SK-N-SH (cell line): ENCODE results near the gene NECAB2. TPM values are rescaled to one million over a fixed set of nuclear protein-coding genes. Genes with fewer than 3 reads are reported as not detected.

Experiments
- CTCF ChIA-PET: fragments of 300-600, 350-600 bp; formaldehyde crosslinking; extraction: SDS; loops from one replicate; lab custom pipeline; 2021; lab: Yijun Ruan, JAX
- POLR2A ChIA-PET: fragments of 350-600 bp; sonication (Branson Sonifier 250); formaldehyde crosslinking; extraction: SDS; loops from one replicate; lab custom pipeline; 2020; ENCODE audit warnings: antibody characterized with exemption, inconsistent platforms; lab: Yijun Ruan, JAX
- DNase-seq: peaks from one replicate; pipeline ENCODE4 v3.0.0; 2012
- H2AFZ ChIP-seq: fragments of 200-600 bp; sonication (generic); 2 replicates; pipeline ENCODE4 v1.8.1; 2016; ENCODE audit warnings: antibody characterized with exemption, mild to moderate bottlenecking, low read depth
- H3F3A ChIP-seq: fragments of 200-600 bp; sonication (generic); replicated peaks from 2 replicates; pipeline ENCODE3; 2016; ENCODE audit warnings: antibody characterized with exemption, mild to moderate bottlenecking; ENCODE audit not compliant: insufficient read depth
- H3K27ac ChIP-seq, 2 experiments: fragments of 200-500 bp in 1 of 2; fragments of 200-600 bp in 1 of 2; sonication (Bioruptor generic) in 1 of 2; sonication (generic), shearing (Covaris generic) in 1 of 2; 2 replicates each; pipeline versions ENCODE4 v1.5.1 to v1.6.1; 2014 to 2016; ENCODE audit warnings: low read depth in 2 of 2, inconsistent platforms in 1 of 2, low read length in 1 of 2, mild to moderate bottlenecking in 1 of 2, mixed read lengths in 1 of 2
- H3K27me3 ChIP-seq: fragments of 200-600 bp; sonication (generic), shearing (Covaris generic); 2 replicates; pipeline ENCODE4 v1.6.1; 2016; ENCODE audit warnings: mixed run types; ENCODE audit not compliant: insufficient read depth
- H3K36me3 ChIP-seq, 2 experiments: fragments of 200-500 bp in 1 of 2; fragments of 200-600 bp in 1 of 2; sonication (Bioruptor generic) in 1 of 2; sonication (generic) in 1 of 2; replicated peaks in 1 of 2; 2 replicates each; pipeline versions ENCODE3 to v1.5.1; 2014 to 2016; ENCODE audit warnings: low read length in 1 of 2, mild to moderate bottlenecking in 1 of 2; ENCODE audit not compliant: insufficient read depth in 2 of 2, control insufficient read depth in 1 of 2
- H3K4me1 ChIP-seq, 2 experiments: fragments of 200-500 bp in 1 of 2; fragments of 200-600 bp in 1 of 2; sonication (Bioruptor generic) in 1 of 2; sonication (generic), shearing (Covaris generic) in 1 of 2; 2 replicates each; pipeline versions ENCODE4 v1.5.1 to v1.6.1; 2014 to 2016; ENCODE audit warnings: low read depth in 1 of 2, low read length in 1 of 2, mixed run types in 1 of 2; ENCODE audit not compliant: insufficient read depth in 2 of 2, control insufficient read depth in 1 of 2
- H3K4me2 ChIP-seq: fragments of 200-600 bp; sonication (generic), shearing (Covaris generic); 2 replicates; pipeline ENCODE4 v1.6.1; 2017; ENCODE audit warnings: mixed run types
- H3K4me3 ChIP-seq, 2 experiments: fragments of 200-500 bp in 1 of 2; fragments of 200-600 bp in 1 of 2; sonication (Bioruptor generic) in 1 of 2; sonication (generic), shearing (Covaris generic) in 1 of 2; 2 replicates each; pipeline versions ENCODE4 v1.5.1 to v1.8.1; 2014 to 2016; ENCODE audit warnings: low read depth in 2 of 2, inconsistent platforms in 1 of 2, low read length in 1 of 2, mild to moderate bottlenecking in 1 of 2, mixed read lengths in 1 of 2, moderate library complexity in 1 of 2
- H3K79me2 ChIP-seq: fragments of 200-600 bp; sonication (generic); 2 replicates; pipeline ENCODE4 v1.8.1; 2017; ENCODE audit warnings: mild to moderate bottlenecking; ENCODE audit not compliant: insufficient read depth
- H3K9ac ChIP-seq: fragments of 200-600 bp; sonication (generic); 2 replicates; pipeline ENCODE4 v1.6.1; 2017; ENCODE audit warnings: mixed run types
- H3K9me2 ChIP-seq: fragments of 200-600 bp; sonication (generic); 2 replicates; pipeline ENCODE4 v1.6.1; 2017; ENCODE audit warnings: mixed run types
- H3K9me3 ChIP-seq: fragments of 200-600 bp; sonication (generic); 2 replicates; pipeline ENCODE4 v1.6.1; 2017; ENCODE audit warnings: mixed run types, mild to moderate bottlenecking, moderate library complexity
- H4K20me1 ChIP-seq: fragments of 200-600 bp; sonication (generic); 2 replicates; pipeline ENCODE4 v1.6.1; 2017; ENCODE audit warnings: mild to moderate bottlenecking, mixed run types; ENCODE audit not compliant: insufficient read depth
- CHD2 ChIP-seq: fragments of 150-350 bp; IDR thresholded peaks from 2 replicates; pipeline ENCODE4 v1.6.1; 2018; ENCODE audit warnings: low read length; ENCODE audit not compliant: partially characterized antibody
- CTCF ChIP-seq: fragments of 200-600 bp; sonication (generic); IDR thresholded peaks from 2 replicates; pipeline ENCODE4 v1.6.1; 2017; ENCODE audit warnings: antibody characterized with exemption, mild to moderate bottlenecking, moderate library complexity
- ELF1 ChIP-seq: IDR thresholded peaks from 2 replicates; pipeline ENCODE4 v1.4.0; 2012
- EP300 ChIP-seq, 2 experiments: IDR thresholded peaks; 2 replicates each; pipeline versions ENCODE4 v1.4.0 to v1.6.1; 2012; ENCODE audit warnings: borderline replicate concordance in 1 of 2, low read depth in 1 of 2, low read length in 1 of 2
- EZH2phosphoT487 ChIP-seq: fragments of 200-600 bp; sonication (generic); IDR thresholded peaks from 2 replicates; pipeline ENCODE4 v1.6.1; 2017; ENCODE audit warnings: low read depth, mixed run types, mild to moderate bottlenecking, antibody characterized with exemption, moderate library complexity, borderline replicate concordance
- FOSL2 ChIP-seq: IDR thresholded peaks from 2 replicates; pipeline ENCODE4 v1.4.0; 2012; ENCODE audit warnings: low read depth, mild to moderate bottlenecking, moderate library complexity, borderline replicate concordance
- FOXJ3 ChIP-seq: sonication (generic); formaldehyde crosslinking; IDR thresholded peaks from 2 replicates; pipeline ENCODE4 v1.5.1; 2020; ENCODE audit warnings: mild to moderate bottlenecking, missing genetic modification reagents
- FOXM1 ChIP-seq: IDR thresholded peaks from 2 replicates; pipeline ENCODE4 v1.4.0; 2012; ENCODE audit warnings: low read depth, mild to moderate bottlenecking
- GABPA ChIP-seq: IDR thresholded peaks from 2 replicates; pipeline ENCODE4 v1.4.0; 2012; ENCODE audit warnings: low read depth, mild to moderate bottlenecking
- GATA2 ChIP-seq: sonication (generic); formaldehyde crosslinking; IDR thresholded peaks from 2 replicates; pipeline ENCODE4 v1.5.0; 2020; ENCODE audit warnings: mild to moderate bottlenecking, missing genetic modification reagents
- JUND ChIP-seq: IDR thresholded peaks from 2 replicates; pipeline ENCODE4 v1.4.0; 2012
- MAX ChIP-seq: IDR thresholded peaks from 2 replicates; pipeline ENCODE4 v1.4.0; 2012; ENCODE audit warnings: low read depth
- POLR2AphosphoS5 ChIP-seq: IDR thresholded peaks from 2 replicates; pipeline ENCODE4 v1.6.1; 2012; ENCODE audit warnings: low read depth, low read length
- RFX5 ChIP-seq: IDR thresholded peaks from 2 replicates; pipeline ENCODE4 v1.6.1; 2012; ENCODE audit warnings: mild to moderate bottlenecking, improper control_type of control experiment, low read length
- SIN3A ChIP-seq: IDR thresholded peaks from 2 replicates; pipeline ENCODE4 v1.6.1; 2012; ENCODE audit warnings: low read depth, mild to moderate bottlenecking, low read length, moderate library complexity, borderline replicate concordance
- TCF12 ChIP-seq: IDR thresholded peaks from 2 replicates; pipeline ENCODE4 v1.4.0; 2012
- ZBTB33 ChIP-seq: IDR thresholded peaks from 2 replicates; pipeline ENCODE4 v1.4.0; 2012; ENCODE audit warnings: low read depth, borderline replicate concordance
- WGBS: methylation state at CpG from one replicate; pipeline ENCODE4 v1.1.6; 2017; ENCODE audit warnings: low lambda C conversion rate; 5-methylcytosine and 5-hydroxymethylcytosine counted together
- polyA plus RNA-seq, 3 experiments: library from polyadenylated mRNA; depleted of rRNA; stranded (reverse); fragments of >200 nt; gene quantifications; 2 replicates each; pipeline ENCODE4 v1.2.3, GENCODE V29; 2012
- TF ChIP-seq, protein P1 (sequence below): IDR thresholded peaks from 2 replicates; pipeline ENCODE4; 2012

NECAB2 gene
- polyA plus RNA-seq, 1 of the 3 experiments (the other 2 are of a cell fraction) = 0.58 TPM

GRCh38 chr16:84004442-84004841 lies 36.4 kb downstream of the NECAB2 start:
- Histone ChIP-seq H3K4me2 (no peak overlapping the region), H3K9me2 (no peaks in the 10 kb centered on the region)
- no peak for TF ChIP-seq CTCF
- TF ChIP-seq SIN3A = no peak
- no peak for TF ChIP-seq CHD2
- TF ChIP-seq JUND = no peak
- no peak for TF ChIP-seq EZH2phosphoT487
- TF ChIP-seq ZBTB33 = no peak
- TF ChIP-seq, protein P1, sequence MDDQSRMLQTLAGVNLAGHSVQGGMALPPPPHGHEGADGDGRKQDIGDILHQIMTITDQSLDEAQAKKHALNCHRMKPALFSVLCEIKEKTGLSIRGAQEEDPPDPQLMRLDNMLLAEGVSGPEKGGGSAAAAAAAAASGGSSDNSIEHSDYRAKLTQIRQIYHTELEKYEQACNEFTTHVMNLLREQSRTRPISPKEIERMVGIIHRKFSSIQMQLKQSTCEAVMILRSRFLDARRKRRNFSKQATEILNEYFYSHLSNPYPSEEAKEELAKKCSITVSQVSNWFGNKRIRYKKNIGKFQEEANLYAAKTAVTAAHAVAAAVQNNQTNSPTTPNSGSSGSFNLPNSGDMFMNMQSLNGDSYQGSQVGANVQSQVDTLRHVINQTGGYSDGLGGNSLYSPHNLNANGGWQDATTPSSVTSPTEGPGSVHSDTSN = no peak
- TF ChIP-seq EP300 (IDR thresholded peaks at IDR 0.05; ENCODE audit: borderline replicate concordance in 1 of 2, low read depth in 1 of 2, low read length in 1 of 2) = no peak
- no peak for TF ChIP-seq FOXM1
- TF ChIP-seq FOSL2 = no peak
- TF ChIP-seq GATA2 = no peak
- no peak for TF ChIP-seq TCF12
- no peak for TF ChIP-seq ELF1
- TF ChIP-seq POLR2AphosphoS5 = no peak
- no peak for TF ChIP-seq RFX5
- TF ChIP-seq MAX = no peak
- no peak for TF ChIP-seq FOXJ3
- TF ChIP-seq GABPA = no peak
- TF ChIP-seq, all 33 proteins: peak for 0
- H3K79me2 ChIP-seq = no peaks in the 10 kb centered on the region
- H3K27me3 ChIP-seq = peaks cover 11% of the 10 kb centered on the region; the same call in 1 of the 2 replicates
- DNase-seq = no peak
- 63% methylated on average over 7 of the region's 7 CpGs for WGBS
- H3K9me3 ChIP-seq = no peaks in the 10 kb centered on the region
- no peaks in the 10 kb centered on the region for H3F3A ChIP-seq
- ChIA-PET CTCF (interaction anchor here (1.0 to 1.6 kb wide), 2 partner anchors 10 to 48 kb away, joined by 3 to 5 read pairs; no protein-coding TSS in a partner anchor), POLR2A (no interaction called here)
- H3K9ac ChIP-seq = no peak overlapping the region
- H3K4me3 ChIP-seq = no peak overlapping the region
- no peaks in the 10 kb centered on the region for H3K4me1 ChIP-seq
- no peaks in the 10 kb centered on the region for H3K36me3 ChIP-seq
- H3K27ac ChIP-seq = no peak overlapping the region
- no peak overlapping the region for H2AFZ ChIP-seq
- H4K20me1 ChIP-seq = no peaks in the 10 kb centered on the region
